Activated naive CD4-positive, alpha-beta T cell treated with anti-CD3 and anti-CD28 coated beads, Interleukin-2, amount 10 ng/mL, durations not matched to agents 7 days and 5 days (primary cell): Measurements from ENCODE around the gene LMF1.

Source experiments
- CTCF ChIA-PET: fragments of 350-600 bp; sonication (Branson Sonifier 250); formaldehyde crosslinking; loops from one replicate; lab custom pipeline; 2021; ENCODE audit warnings: antibody characterized with exemption; lab: Charles Lee
- DNase-seq: peaks from one replicate; pipeline ENCODE4 v3.0.0-alpha.2; 2020
- H3K27ac Mint-ChIP-seq: one replicate; pipeline ENCODE4 v1.8.0; 2021; ENCODE audit warnings: mild to moderate bottlenecking, moderate library complexity, mixed read lengths
- H3K27me3 Mint-ChIP-seq: one replicate; pipeline ENCODE4 v1.8.0; 2021; ENCODE audit warnings: mild to moderate bottlenecking, mixed read lengths
- H3K36me3 Mint-ChIP-seq: one replicate; pipeline ENCODE4 v1.8.0; 2021; ENCODE audit warnings: mixed read lengths
- H3K4me1 Mint-ChIP-seq: one replicate; pipeline ENCODE4 v1.8.0; 2021; ENCODE audit warnings: mixed read lengths
- H3K4me3 Mint-ChIP-seq: one replicate; pipeline ENCODE4 v1.8.0; 2021; ENCODE audit warnings: mild to moderate bottlenecking, moderate library complexity, mixed read lengths
- H3K9me3 Mint-ChIP-seq: one replicate; pipeline ENCODE4 v1.8.0; 2021; ENCODE audit warnings: mixed read lengths

The LMF1 gene

GRCh38 chr16:984121-984694, 13.4 kb upstream of the LMF1 start:
- Mint-ChIP-seq H3K36me3 (no peaks in the 10 kb centered on the region), H3K4me3 (no peak overlapping the region), H3K27ac (no peak overlapping the region), H3K4me1 (peaks cover 5% of the 10 kb centered on the region), H3K9me3 (no peaks in the 10 kb centered on the region), H3K27me3 (peaks cover 52% of the 10 kb centered on the region)
- DNase-seq: no peak
- CTCF ChIA-PET: no interaction called here

- Mint-ChIP-seq H3K4me3 (peak overlapping the region; percentile 15), H3K36me3 (no peaks in the 10 kb centered on the region), H3K4me1 (peaks cover 5% of the 10 kb centered on the region), H3K9me3 (no peaks in the 10 kb centered on the region), H3K27me3 (peaks cover 61% of the 10 kb centered on the region), H3K27ac (no peak overlapping the region)
- no peak for DNase-seq
- CTCF ChIA-PET: no interaction called here
Measured at GRCh38 chr16:983044-984030, 12.6 kb upstream of the LMF1 start.

- Mint-ChIP-seq H3K9me3 (no peaks in the 10 kb centered on the region), H3K27me3 (peaks cover 63% of the 10 kb centered on the region), H3K4me3 (peak overlapping the region; percentile 15), H3K27ac (no peak overlapping the region), H3K4me1 (peaks cover 5% of the 10 kb centered on the region), H3K36me3 (no peaks in the 10 kb centered on the region)
- no peak for DNase-seq
- CTCF ChIA-PET: no interaction called here
Measured at GRCh38 chr16:982145-983043, 11.6 kb upstream of the LMF1 start.

- H3K27ac Mint-ChIP-seq: no peak within 1 kb of the TSS
Measured at GRCh38 chr16:981695-982144, 10.9 kb upstream of the LMF1 start, which contains the start of gene SOX8. Gene SOX8, plus strand, starts transcription at chr16:981770. Its CDS starts 153 bp downstream, at chr16:981923.

GRCh38 chr16:980595-980854, 9.7 kb upstream of the LMF1 start:
- H3K4me3 Mint-ChIP-seq: no peak overlapping the region
- H3K27me3 Mint-ChIP-seq: peaks cover 78% of the 10 kb centered on the region
- no peaks in the 10 kb centered on the region for H3K36me3 Mint-ChIP-seq
- no peak overlapping the region for H3K27ac Mint-ChIP-seq
- DNase-seq: no peak
- H3K4me1 Mint-ChIP-seq: peaks cover 5% of the 10 kb centered on the region
- no peaks in the 10 kb centered on the region for H3K9me3 Mint-ChIP-seq
- CTCF ChIA-PET: interaction anchor here (0.9 kb wide), 1 partner anchor 268 kb away, joined by 3 read pairs; no protein-coding TSS in a partner anchor

More at GRCh38 chr16:981695-982144, 10.9 kb upstream of the LMF1 start, which contains the start of gene SOX8:
- CTCF ChIA-PET: no interaction called here
- Mint-ChIP-seq H3K9me3 (no peaks in the 10 kb centered on the region), H3K4me1 (peaks cover 5% of the 10 kb centered on the region), H3K36me3 (no peaks in the 10 kb centered on the region), H3K4me3 (peak within 1 kb of the TSS; percentile 50), H3K27me3 (peaks cover 69% of the 10 kb centered on the region)
- no peak for DNase-seq

GRCh38 chr16:979859-980594, 9.2 kb upstream of the LMF1 start:
- H3K27me3 Mint-ChIP-seq: peaks cover 73% of the 10 kb centered on the region
- H3K9me3 Mint-ChIP-seq: no peaks in the 10 kb centered on the region
- CTCF ChIA-PET: interaction anchor here (0.9 kb wide), 1 partner anchor 268 kb away, joined by 3 read pairs; no protein-coding TSS in a partner anchor
- no peak overlapping the region for H3K4me3 Mint-ChIP-seq
- no peaks in the 10 kb centered on the region for H3K36me3 Mint-ChIP-seq
- DNase-seq: no peak
- H3K27ac Mint-ChIP-seq: no peak overlapping the region
- H3K4me1 Mint-ChIP-seq: peaks cover 5% of the 10 kb centered on the region

- Mint-ChIP-seq H3K36me3 (no peaks in the 10 kb centered on the region), H3K27me3 (peaks cover 70% of the 10 kb centered on the region), H3K27ac (no peak overlapping the region), H3K4me3 (no peak overlapping the region), H3K4me1 (peaks cover 5% of the 10 kb centered on the region), H3K9me3 (no peaks in the 10 kb centered on the region)
- CTCF ChIA-PET: no interaction called here
- no peak for DNase-seq
Measured at GRCh38 chr16:979147-979546, 8.4 kb upstream of the LMF1 start.

- H3K4me3 Mint-ChIP-seq: no peak overlapping the region
- CTCF ChIA-PET: no interaction called here
- peaks cover 5% of the 10 kb centered on the region for H3K4me1 Mint-ChIP-seq
- peaks cover 64% of the 10 kb centered on the region for H3K27me3 Mint-ChIP-seq
- no peaks in the 10 kb centered on the region for H3K9me3 Mint-ChIP-seq
- H3K36me3 Mint-ChIP-seq: no peaks in the 10 kb centered on the region
- no peak for DNase-seq
- no peak overlapping the region for H3K27ac Mint-ChIP-seq
Measured at GRCh38 chr16:978403-978802, 7.6 kb upstream of the LMF1 start.

GRCh38 chr16:977896-978295, 7.1 kb upstream of the LMF1 start:
- CTCF ChIA-PET: no interaction called here
- H3K4me1 Mint-ChIP-seq: peaks cover 5% of the 10 kb centered on the region

GRCh38 chr16:977081-977701, 6.4 kb upstream of the LMF1 start:
- no peak for DNase-seq
- CTCF ChIA-PET: no interaction called here
- H3K4me3 Mint-ChIP-seq: no peak overlapping the region

More at GRCh38 chr16:977896-978295, 7.1 kb upstream of the LMF1 start:
- H3K9me3 Mint-ChIP-seq: no peaks in the 10 kb centered on the region
- no peak overlapping the region for H3K4me3 Mint-ChIP-seq
- H3K36me3 Mint-ChIP-seq: no peaks in the 10 kb centered on the region
- peaks cover 63% of the 10 kb centered on the region for H3K27me3 Mint-ChIP-seq
- no peak for DNase-seq
- no peak overlapping the region for H3K27ac Mint-ChIP-seq

GRCh38 chr16:976389-976931, 5.7 kb upstream of the LMF1 start:
- peaks cover 8% of the 10 kb centered on the region for H3K4me1 Mint-ChIP-seq
- no peaks in the 10 kb centered on the region for H3K36me3 Mint-ChIP-seq
- H3K27ac Mint-ChIP-seq: no peak overlapping the region
- CTCF ChIA-PET: no interaction called here
- peaks cover 66% of the 10 kb centered on the region for H3K27me3 Mint-ChIP-seq
- peak; percentile 45 for DNase-seq
- H3K9me3 Mint-ChIP-seq: no peaks in the 10 kb centered on the region
- no peak overlapping the region for H3K4me3 Mint-ChIP-seq

More at GRCh38 chr16:977081-977701, 6.4 kb upstream of the LMF1 start:
- H3K36me3 Mint-ChIP-seq: no peaks in the 10 kb centered on the region
- no peaks in the 10 kb centered on the region for H3K9me3 Mint-ChIP-seq
- peaks cover 63% of the 10 kb centered on the region for H3K27me3 Mint-ChIP-seq
- H3K4me1 Mint-ChIP-seq: peaks cover 2% of the 10 kb centered on the region
- no peak overlapping the region for H3K27ac Mint-ChIP-seq

GRCh38 chr16:975291-975690, 4.5 kb upstream of the LMF1 start:
- H3K27me3 Mint-ChIP-seq: peaks cover 60% of the 10 kb centered on the region
- H3K9me3 Mint-ChIP-seq: no peaks in the 10 kb centered on the region
- no peak overlapping the region for H3K27ac Mint-ChIP-seq
- CTCF ChIA-PET: interaction anchor here (0.6 kb wide), 1 partner anchor 85 kb away, joined by 3 read pairs; no protein-coding TSS in a partner anchor
- H3K4me3 Mint-ChIP-seq: no peak overlapping the region
- H3K4me1 Mint-ChIP-seq: peaks cover 7% of the 10 kb centered on the region
- H3K36me3 Mint-ChIP-seq: no peaks in the 10 kb centered on the region
- no peak for DNase-seq
